HG02938 (cell line): ENCODE results near the gene RNF31.
"Not testable (repeated sequence)": the region's sequence is repeated elsewhere in the genome, so short reads cannot be mapped to it uniquely, and the experiment has no call there.

Experiments
- ATAC-seq: cut with Tn5 transposase; IDR thresholded peaks from one replicate; pipeline ENCODE4 v1.9.1; 2021; ENCODE audit warnings: mild to moderate bottlenecking, moderate library complexity; ENCODE audit not compliant: unreplicated experiment

Gene RNF31

DNA sequence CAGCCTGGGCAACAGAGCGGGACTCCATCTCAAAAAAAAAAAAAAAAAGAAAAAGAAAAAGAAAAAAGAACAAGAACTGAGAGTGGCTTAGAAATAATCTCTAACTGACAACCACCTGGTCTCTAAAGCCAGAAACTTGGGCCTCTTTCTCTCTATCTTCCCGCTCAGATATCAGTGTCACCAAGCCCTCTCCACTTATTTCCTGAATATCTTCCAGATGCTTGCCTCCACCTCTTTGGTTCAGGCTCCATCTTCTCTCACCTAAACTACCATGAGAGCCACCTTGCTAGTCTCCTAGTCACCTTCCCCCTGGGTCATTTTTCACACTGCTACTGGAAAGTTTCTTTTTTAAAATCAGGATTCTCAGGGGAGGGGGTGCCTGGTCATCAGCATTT, 49.8 kb downstream of the RNF31 start:
- no peak for ATAC-seq

DNA sequence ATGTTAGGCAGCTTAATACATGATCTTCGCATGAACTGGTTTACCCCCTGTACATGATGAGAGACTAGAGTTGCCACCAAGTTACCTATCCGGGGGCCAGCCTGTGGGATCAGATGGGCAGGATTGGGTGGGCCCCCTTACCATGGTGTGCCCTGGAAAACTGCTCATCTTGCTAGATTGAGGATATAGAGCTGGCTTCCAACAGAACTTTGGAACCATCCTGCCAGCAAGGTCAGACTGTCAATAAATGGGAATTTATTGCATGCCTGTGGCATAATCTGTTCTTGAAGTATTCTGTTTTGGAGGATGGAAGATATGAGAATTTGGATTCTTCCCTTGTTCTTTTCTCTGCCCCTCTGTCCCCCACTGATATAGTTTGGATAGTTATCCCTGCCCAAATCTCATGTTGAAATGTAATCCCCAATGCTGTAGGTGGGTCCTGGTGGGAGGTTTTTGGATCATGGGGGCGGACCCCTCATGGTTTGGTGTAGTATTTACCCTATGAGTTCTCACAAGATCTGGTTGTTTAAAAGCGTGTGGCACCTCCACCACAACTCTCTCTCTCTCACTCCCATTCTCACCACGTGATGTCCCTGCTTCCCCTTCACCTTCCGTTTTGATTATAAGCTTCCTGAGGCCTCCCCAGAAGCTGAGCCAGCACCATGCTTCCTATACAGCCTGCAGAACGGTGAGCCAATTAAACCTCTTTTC, 51.7 kb downstream of the RNF31 start:
- no peak for ATAC-seq

DNA sequence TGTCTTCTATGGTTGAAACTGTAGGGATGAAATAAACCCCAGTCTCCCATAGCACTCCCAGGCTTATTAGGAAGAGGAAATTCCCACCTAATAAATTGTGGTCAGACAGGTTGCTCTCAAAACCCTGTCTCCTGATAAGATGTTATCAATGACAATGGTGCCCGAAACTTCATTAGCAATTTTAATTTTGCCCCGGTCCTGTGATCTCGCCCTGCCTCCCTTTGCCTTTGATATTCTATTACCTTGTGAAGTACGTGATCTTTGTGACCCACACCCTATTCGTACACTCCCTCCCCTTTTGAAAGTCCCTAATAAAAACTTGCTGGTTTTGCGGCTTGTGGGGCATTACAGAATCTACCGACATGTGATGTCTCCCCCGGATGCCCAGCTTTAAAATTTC, 55.2 kb downstream of the RNF31 start:
- ATAC-seq = not testable (repeated sequence)

DNA sequence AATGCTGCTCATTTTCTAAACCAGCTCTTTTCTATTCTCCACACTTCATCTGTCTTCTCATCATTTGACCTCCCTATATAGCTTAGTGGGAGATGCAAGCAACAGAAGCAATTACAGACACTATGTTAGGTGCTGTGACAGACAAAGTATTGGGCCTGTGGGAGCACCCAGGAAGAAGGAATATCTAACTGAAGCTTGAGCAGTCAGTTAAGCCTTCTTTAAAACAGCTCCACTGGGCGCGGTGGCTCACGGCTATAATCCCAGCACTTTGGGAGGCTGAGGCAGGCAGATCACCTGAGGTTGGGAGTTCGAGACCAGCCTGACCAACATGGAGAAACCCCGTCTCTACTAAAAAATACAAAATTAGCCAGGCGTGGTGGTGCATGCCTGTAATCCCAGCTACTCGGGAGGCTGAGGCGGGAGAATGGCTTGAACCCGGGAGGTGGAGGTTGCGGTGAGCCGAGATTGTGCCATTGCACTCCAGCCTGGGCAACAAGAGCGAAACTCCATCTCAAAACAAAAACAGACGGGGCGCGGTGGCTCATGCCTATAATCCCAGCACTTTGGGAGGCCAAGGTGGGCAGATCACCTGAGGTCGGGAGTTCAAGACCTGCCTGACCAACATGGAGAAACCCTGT, 56.1 kb downstream of the RNF31 start:
- ATAC-seq = not testable (repeated sequence)

DNA sequence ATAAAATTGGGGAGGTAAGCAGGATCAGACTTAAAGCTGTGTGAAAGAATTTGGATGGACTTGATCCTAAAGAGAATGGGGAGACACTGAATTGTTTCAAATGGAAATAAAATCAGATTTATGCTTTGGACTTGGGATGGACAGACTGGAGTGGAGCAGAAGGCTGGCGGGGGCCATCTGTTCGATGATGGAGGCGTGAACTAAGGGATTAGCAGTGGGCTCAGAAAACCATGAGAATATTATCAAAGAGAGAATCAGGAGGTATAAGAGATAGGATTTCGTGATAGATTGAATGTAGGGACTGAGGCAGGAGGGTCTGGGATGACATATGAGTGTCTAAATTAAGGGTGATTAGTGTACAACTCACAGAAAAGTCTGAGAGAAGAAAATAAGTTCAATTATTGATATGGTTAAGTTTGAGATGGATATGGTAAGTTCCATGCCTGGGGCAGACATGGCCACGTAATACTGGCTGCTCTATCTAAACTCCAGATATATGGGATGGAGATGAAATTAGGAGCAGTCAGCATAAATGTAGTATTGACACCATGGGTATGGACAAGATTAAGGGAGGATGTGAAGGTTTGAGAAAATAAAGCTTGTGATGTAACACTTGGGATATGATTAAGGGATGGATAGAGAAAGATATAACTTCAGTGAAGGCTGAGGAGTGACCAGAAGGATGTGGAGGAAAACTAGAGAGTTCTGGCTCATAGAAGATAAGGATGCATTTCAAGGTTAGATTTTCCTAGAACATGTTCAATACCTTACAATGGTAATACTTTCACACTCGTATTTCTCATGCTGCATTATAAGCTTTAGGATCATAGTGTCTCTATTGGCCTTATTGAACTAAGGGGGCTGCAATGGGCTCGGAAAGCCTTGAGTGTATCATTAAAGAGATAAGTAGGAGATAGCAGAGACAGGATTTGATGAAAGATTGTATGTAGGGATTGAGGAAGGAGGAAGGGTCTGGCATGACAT, 57.2 kb downstream of the RNF31 start:
- no peak for ATAC-seq

DNA sequence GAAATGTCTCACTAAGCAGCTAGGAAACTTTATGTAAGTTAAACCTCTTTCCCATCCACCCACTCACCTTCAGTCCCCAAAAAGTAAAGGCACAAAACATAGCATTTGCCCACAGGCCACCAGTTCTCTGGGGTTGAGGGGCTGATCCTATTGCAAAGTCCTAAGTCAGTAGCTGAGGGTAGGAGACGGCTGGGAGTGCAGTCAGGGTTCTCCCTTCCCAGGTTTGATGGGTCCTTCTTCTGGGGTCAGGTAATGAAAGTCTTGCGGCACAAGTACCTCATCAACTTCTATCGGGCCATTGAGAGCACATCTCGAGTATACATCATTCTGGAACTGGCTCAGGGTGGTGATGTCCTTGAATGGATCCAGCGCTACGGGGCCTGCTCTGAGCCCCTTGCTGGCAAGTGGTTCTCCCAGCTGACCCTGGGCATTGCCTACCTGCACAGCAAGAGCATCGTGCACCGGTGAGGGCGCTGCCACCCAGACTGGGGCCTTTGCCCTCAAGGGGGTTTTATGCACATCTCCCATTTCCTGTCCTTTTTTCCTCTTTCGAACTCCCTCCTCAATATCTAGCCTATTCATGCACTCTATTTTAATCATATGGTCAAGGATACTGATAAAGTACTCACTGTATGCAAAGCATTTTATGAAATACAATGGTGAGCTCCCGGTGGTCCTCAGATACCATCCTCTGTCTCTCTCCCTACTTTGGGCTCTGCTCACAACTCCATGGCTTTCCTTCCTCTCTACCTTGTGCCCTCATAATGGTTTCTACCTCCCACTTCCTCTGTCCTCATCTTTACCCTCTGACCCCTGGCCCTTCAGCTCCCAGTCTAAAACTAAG, 59.2 kb downstream of the RNF31 start:
- ATAC-seq = no peak

DNA sequence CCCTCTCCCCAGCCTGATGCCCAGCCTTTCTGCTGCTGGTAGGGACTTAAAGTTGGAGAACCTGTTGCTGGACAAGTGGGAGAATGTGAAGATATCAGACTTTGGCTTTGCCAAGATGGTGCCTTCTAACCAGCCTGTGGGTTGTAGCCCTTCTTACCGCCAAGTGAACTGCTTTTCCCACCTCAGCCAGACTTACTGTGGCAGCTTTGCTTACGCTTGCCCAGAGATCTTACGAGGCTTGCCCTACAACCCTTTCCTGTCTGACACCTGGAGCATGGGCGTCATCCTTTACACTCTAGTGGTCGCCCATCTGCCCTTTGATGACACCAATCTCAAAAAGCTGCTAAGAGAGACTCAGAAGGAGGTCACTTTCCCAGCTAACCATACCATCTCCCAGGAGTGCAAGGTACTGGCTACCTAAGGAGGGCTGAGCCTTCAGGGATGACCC, 59.8 kb downstream of the RNF31 start:
- no peak for ATAC-seq

DNA sequence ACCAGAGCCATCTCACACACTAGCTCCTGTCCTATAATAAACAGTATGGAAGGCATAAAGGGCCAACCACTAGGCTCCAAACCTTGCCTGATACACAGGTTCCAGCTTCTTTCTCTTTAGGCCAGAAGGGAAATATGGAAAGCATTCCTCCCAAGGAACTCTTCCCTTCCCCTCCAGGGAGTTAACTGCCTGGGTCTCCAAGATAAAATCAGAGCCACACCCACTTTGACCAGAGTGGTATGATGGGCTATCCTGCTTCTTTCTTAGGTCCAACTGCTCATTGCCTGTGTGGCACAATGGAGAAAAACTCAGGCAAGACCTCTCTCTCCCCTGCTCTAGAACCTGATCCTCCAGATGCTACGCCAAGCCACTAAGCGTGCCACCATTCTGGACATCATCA, 60.3 kb downstream of the RNF31 start:
- no peak for ATAC-seq
